SK-N-SH treated with all-trans-retinoic acid at 6 μM for 48 hours (cell line): ENCODE data around the gene SLC34A1.

ENCODE experiments used
- ATAC-seq: fragments of 200-7000 bp; cut with Tn5 transposase; 3 replicates; pipeline ENCODE4 v1.9.1; 2020; ENCODE audit warnings: mild to moderate bottlenecking, moderate library complexity
- ARNTL ChIP-seq: fragments of 450-650 bp; formaldehyde crosslinking; IDR thresholded peaks from 2 replicates; pipeline ENCODE4 v1.5.0; 2020; ENCODE audit warnings: low read depth, mild to moderate bottlenecking, moderate library complexity, borderline replicate concordance
- BACH2 ChIP-seq: fragments of 250-450 bp; sonication (Bioruptor Pico); IDR thresholded peaks from 2 replicates; pipeline ENCODE4 v1.9.0; 2021; ENCODE audit warnings: mild to moderate bottlenecking, borderline replicate concordance
- CREB5 ChIP-seq: fragments of 250-450 bp; sonication (Bioruptor Pico); IDR thresholded peaks from 2 replicates; pipeline ENCODE4 v1.5.1; 2020; ENCODE audit warnings: low read depth, mild to moderate bottlenecking, moderate library complexity
- CSDC2 ChIP-seq: fragments of 250-450 bp; sonication (Bioruptor Pico); IDR thresholded peaks from 2 replicates; pipeline ENCODE4 v1.5.0; 2020; ENCODE audit warnings: mild to moderate bottlenecking, moderate library complexity
- CSRNP3 ChIP-seq: fragments of 250-450 bp; sonication (Bioruptor Pico); IDR thresholded peaks from 2 replicates; pipeline ENCODE4 v1.5.1; 2021; ENCODE audit warnings: mild to moderate bottlenecking, moderate library complexity
- ESRRG ChIP-seq: fragments of 250-450 bp; sonication (Bioruptor Pico); IDR thresholded peaks from 2 replicates; pipeline ENCODE4 v1.6.1; 2021; ENCODE audit warnings: mild to moderate bottlenecking
- GLIS3 ChIP-seq: fragments of 250-450 bp; sonication (Bioruptor Pico); IDR thresholded peaks from 2 replicates; pipeline ENCODE4 v1.5.0; 2020; ENCODE audit warnings: mild to moderate bottlenecking, moderate library complexity
- ISL1 ChIP-seq: fragments of 250-450 bp; sonication (Bioruptor Pico); IDR thresholded peaks from 2 replicates; pipeline ENCODE4 v2.1.2; 2022; ENCODE audit warnings: mild to moderate bottlenecking, moderate library complexity
- PATZ1 ChIP-seq: fragments of 250-450 bp; sonication (Bioruptor Pico); IDR thresholded peaks from 2 replicates; pipeline ENCODE4 v1.8.0; 2020; ENCODE audit warnings: mild to moderate bottlenecking, moderate library complexity, borderline replicate concordance
- POU6F1 ChIP-seq: fragments of 250-450 bp; sonication (Bioruptor Pico); IDR thresholded peaks from 2 replicates; pipeline ENCODE4 v1.8.0; 2021; ENCODE audit warnings: low read depth, mild to moderate bottlenecking, moderate library complexity, borderline replicate concordance
- PPARA ChIP-seq: fragments of 250-450 bp; sonication (Bioruptor Pico); IDR thresholded peaks from 2 replicates; pipeline ENCODE4 v1.5.0; 2020; ENCODE audit warnings: mild to moderate bottlenecking, borderline replicate concordance
- RARB ChIP-seq: fragments of 250-450 bp; sonication (Bioruptor Pico); IDR thresholded peaks from 2 replicates; pipeline ENCODE4 v1.8.0; 2021; ENCODE audit warnings: mild to moderate bottlenecking, moderate library complexity
- SNAI2 ChIP-seq: fragments of 250-450 bp; sonication (Bioruptor Pico); IDR thresholded peaks from 2 replicates; pipeline ENCODE4 v1.5.0; 2020; ENCODE audit warnings: mild to moderate bottlenecking, moderate library complexity
- TOX ChIP-seq: fragments of 250-450 bp; sonication (Bioruptor Pico); IDR thresholded peaks from 2 replicates; pipeline ENCODE4 v1.8.0; 2021; ENCODE audit warnings: mild to moderate bottlenecking, moderate library complexity, borderline replicate concordance
- TSHZ2 ChIP-seq: fragments of 250-450 bp; sonication (Bioruptor Pico); IDR thresholded peaks from 2 replicates; pipeline ENCODE4 v1.5.0; 2020; ENCODE audit warnings: mild to moderate bottlenecking, moderate library complexity
- ZC3H10 ChIP-seq: fragments of 250-450 bp; sonication (Bioruptor Pico); IDR thresholded peaks from 2 replicates; pipeline ENCODE4 v1.5.1; 2021; ENCODE audit warnings: mild to moderate bottlenecking, moderate library complexity
- ZFP30 ChIP-seq: fragments of 450-650 bp; formaldehyde crosslinking; IDR thresholded peaks from 2 replicates; pipeline ENCODE4 v1.5.0; 2022; ENCODE audit warnings: mild to moderate bottlenecking, moderate library complexity
- ZNF565 ChIP-seq: fragments of 450-650 bp; formaldehyde crosslinking; conservative IDR thresholded peaks from 2 replicates; pipeline ENCODE4 v1.5.0; 2020; ENCODE audit warnings: low read depth, mild to moderate bottlenecking, moderate library complexity
- ZNF70 ChIP-seq: fragments of 450-650 bp; formaldehyde crosslinking; IDR thresholded peaks from 2 replicates; pipeline ENCODE4 v1.5.0; 2020; ENCODE audit warnings: mild to moderate bottlenecking, moderate library complexity
- ZNF8 ChIP-seq: fragments of 450-650 bp; formaldehyde crosslinking; IDR thresholded peaks from 2 replicates; pipeline ENCODE4 v1.5.0; 2020; ENCODE audit warnings: mild to moderate bottlenecking, moderate library complexity

SLC34A1 gene

GRCh38 chr5:177367981-177368868, 16.0 kb upstream of the SLC34A1 start:
- TF ChIP-seq CREB5 (CRISPR knock-in tag) (no peak), ISL1 (CRISPR knock-in tag) (no peak), CSRNP3 (CRISPR knock-in tag) (no peak), TOX (no peak), TSHZ2 (CRISPR knock-in tag) (no peak), BACH2 (CRISPR knock-in tag) (no peak), GLIS3 (no peak), SNAI2 (CRISPR knock-in tag) (no peak), ZFP30 (CRISPR knock-in tag) (no peak), POU6F1 (CRISPR knock-in tag) (no peak), ARNTL (CRISPR knock-in tag) (no peak)
- ATAC-seq: no peak

GRCh38 chr5:177368869-177369644, 15.2 kb upstream of the SLC34A1 start:
- ATAC-seq: 0 out of 3 replicates have a peak, but pooled peaks have one; percentile 13
- TF ChIP-seq RARB (CRISPR knock-in tag) (no peak), ESRRG (no peak), ZC3H10 (no peak), PATZ1 (CRISPR knock-in tag) (no peak), GLIS3 (no peak), ZNF8 (no peak), ZFP30 (CRISPR knock-in tag) (no peak)

GRCh38 chr5:177369645-177370440, 14.4 kb upstream of the SLC34A1 start:
- no peak for ATAC-seq
- TF ChIP-seq TSHZ2 (CRISPR knock-in tag) (no peak), ZNF565 (CRISPR knock-in tag) (no peak), ZNF70 (CRISPR knock-in tag) (no peak), GLIS3 (no peak), CSDC2 (no peak), PPARA (CRISPR knock-in tag) (no peak), ZNF8 (no peak), ZFP30 (CRISPR knock-in tag) (no peak), CSRNP3 (CRISPR knock-in tag) (no peak), ARNTL (CRISPR knock-in tag) (no peak)
